Daoy (cell line): Measurements from ENCODE around the gene RCOR1. TPM values are rescaled to one million over a fixed set of nuclear protein-coding genes. Genes with fewer than 3 reads are reported as not detected.
"Not testable (repeated sequence)": the region's sequence is repeated elsewhere in the genome, so short reads cannot be mapped to it uniquely, and the experiment has no call there.

Experiments
- DNase-seq: peaks from one replicate; pipeline ENCODE4 v3.0.0-alpha.2; 2015; ENCODE audit warnings: low read depth
- total RNA-seq: library from RNA; depleted of rRNA; stranded (reverse); fragments of >200 nt; shearing (Covaris generic); gene quantifications from 2 replicates; pipeline ENCODE4 v1.2.3, GENCODE V29; 2014

The RCOR1 gene
- total RNA-seq, 1 experiment from 2014 or later: 19.6 TPM

GRCh38 chr14:102593061-102593824 is 794 bp downstream of the RCOR1 start:
- DNase-seq: peak; percentile 66

- no peak for DNase-seq
These were observed 1.3 kb downstream of the RCOR1 start for GRCh38 chr14:102593825-102594137.

GRCh38 chr14:102594514-102595175 is 2.2 kb downstream of the RCOR1 start:
- peak; percentile 74 for DNase-seq

GRCh38 chr14:102601378-102601925 is 9.0 kb downstream of the RCOR1 start:
- DNase-seq: no peak

GRCh38 chr14:102602421-102603292 is 10.2 kb downstream of the RCOR1 start:
- DNase-seq: no peak

GRCh38 chr14:102603293-102603907 is 11.0 kb downstream of the RCOR1 start:
- DNase-seq: no peak

GRCh38 chr14:102604183-102604582 is 11.7 kb downstream of the RCOR1 start:
- no peak for DNase-seq

GRCh38 chr14:102605029-102605428 is 12.6 kb downstream of the RCOR1 start:
- DNase-seq: no peak

GRCh38 chr14:102606296-102606695 is 13.8 kb downstream of the RCOR1 start:
- DNase-seq: no peak

GRCh38 chr14:102608064-102608446 is 15.6 kb downstream of the RCOR1 start:
- DNase-seq: no peak

GRCh38 chr14:102610968-102611811 is 18.7 kb downstream of the RCOR1 start:
- DNase-seq: no peak

GRCh38 chr14:102616318-102616717 is 23.9 kb downstream of the RCOR1 start:
- DNase-seq: no peak

- no peak for DNase-seq
These were observed 24.4 kb downstream of the RCOR1 start for GRCh38 chr14:102616799-102617198.

GRCh38 chr14:102619012-102619411 is 26.6 kb downstream of the RCOR1 start:
- not testable (repeated sequence) for DNase-seq

GRCh38 chr14:102620413-102620812 is 28.0 kb downstream of the RCOR1 start:
- peak; percentile 60 for DNase-seq

- DNase-seq: no peak
These were observed 29.9 kb downstream of the RCOR1 start for GRCh38 chr14:102622262-102622885.

GRCh38 chr14:102624666-102625065 is 32.2 kb downstream of the RCOR1 start:
- no peak for DNase-seq

- DNase-seq: no peak
These were observed 33.3 kb downstream of the RCOR1 start for GRCh38 chr14:102625564-102626296.

GRCh38 chr14:102626530-102626929 is 34.1 kb downstream of the RCOR1 start:
- no peak for DNase-seq

GRCh38 chr14:102629011-102629444 is 36.6 kb downstream of the RCOR1 start:
- no peak for DNase-seq
